ENCODE measurements around the gene DCTN2.
"Not testable (repeated sequence)": the region's sequence is repeated elsewhere in the genome, so short reads cannot be mapped to it uniquely, and the experiment has no call there.

DCTN2 gene

DNA sequence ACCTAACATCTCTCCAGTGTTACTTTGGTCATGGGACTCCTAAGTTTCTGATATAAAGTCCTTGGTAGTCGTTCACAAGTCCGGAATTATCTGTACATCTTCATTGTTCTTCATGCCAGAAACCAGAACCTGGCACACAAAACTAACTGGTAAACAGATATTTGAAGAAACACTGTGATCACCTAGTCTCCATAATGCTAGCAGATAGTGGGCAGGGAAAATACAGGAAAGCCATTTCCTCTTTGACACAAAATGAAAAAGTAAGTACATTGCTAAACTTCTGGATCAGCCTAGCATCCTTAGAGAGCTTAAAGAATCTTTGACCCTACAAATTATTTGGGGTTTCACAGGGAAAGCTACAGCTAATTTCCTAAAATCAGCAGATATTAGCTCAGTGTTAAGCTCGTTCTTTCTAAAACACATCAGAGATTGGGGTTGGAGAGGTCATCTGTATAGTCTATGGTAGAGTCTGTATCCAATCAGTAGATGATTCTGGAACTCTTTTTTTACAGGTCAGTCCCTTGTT is 31.5 kb downstream of the DCTN2 start:
- no peak for DNase-seq (ENCODE audit: low spot score)

DNA sequence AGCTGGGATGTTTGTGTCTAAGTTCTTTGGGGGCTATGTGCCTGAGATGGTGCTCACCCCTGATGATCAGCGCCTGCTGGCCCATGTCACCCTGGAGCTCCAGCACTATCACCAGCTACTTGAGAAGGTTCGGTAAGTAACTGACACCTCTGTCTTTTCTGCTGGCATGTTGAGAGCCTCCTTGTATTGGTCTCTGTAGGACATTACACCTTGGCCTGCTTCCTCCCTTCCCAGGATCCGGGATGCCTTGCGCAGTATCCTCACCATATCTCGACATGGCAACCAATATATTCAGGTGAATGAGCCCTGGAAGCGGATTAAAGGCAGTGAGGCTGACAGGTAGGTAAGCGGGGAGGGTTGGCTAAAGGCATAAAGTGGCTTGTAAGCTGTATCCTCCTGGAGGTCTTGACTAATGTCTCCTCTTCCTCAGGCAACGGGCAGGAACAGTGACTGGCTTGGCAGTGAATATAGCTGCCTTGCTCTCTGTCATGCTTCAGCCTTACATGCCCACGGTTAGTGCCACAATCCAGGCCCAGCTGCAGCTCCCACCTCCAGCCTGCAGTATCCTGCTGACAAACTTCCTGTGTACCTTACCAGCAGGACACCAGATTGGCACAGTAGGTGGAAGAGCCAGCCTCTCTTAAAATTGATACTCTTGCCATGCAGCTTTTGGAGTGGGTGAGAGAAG is 32.1 kb downstream of the DCTN2 start:
- no peak for DNase-seq (ENCODE audit: low spot score)

DNA sequence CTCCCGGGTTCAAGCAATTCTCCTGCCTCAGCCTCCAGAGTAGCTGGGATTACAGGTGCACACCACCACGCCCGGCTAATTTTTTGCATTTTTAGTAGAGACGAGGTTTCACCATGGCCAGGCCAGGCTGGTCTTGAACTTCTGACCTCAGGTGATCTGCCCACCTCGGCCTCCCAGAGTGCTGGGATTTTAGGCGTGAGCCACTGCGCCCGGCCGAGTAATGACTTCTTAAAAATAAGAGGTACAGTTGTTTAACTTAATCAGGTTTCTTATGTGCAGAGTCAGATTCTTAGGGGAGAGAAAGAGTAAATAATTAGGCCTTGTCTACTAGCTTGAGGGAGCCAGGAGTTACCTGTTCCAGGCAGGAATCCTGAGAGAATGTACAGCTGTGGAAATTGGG is 32.7 kb downstream of the DCTN2 start:
- DNase-seq (ENCODE audit: low spot score): not testable (repeated sequence)

- DNase-seq (ENCODE audit: low spot score): not testable (repeated sequence)
These were observed 33.3 kb downstream of the DCTN2 start for GRCh38 chr12:57513677-57514076.

GRCh38 chr12:57513266-57513665 is 33.7 kb downstream of the DCTN2 start:
- DNase-seq (ENCODE audit: low spot score): no peak

DNA sequence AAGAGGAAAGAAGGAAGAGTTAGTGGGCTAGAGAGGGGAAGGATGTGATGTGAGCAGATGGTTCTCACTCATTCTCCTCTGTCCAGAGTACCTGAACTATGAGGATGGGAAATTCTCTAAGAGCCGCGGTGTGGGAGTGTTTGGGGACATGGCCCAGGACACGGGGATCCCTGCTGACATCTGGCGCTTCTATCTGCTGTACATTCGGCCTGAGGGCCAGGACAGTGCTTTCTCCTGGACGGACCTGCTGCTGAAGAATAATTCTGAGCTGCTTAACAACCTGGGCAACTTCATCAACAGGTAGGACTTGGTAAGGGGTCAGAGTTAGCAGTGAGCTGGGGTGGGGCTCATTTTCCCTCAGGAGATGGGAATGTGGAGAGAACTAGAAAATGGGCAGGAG is 34.3 kb downstream of the DCTN2 start:
- no peak for DNase-seq (ENCODE audit: low spot score)

DNA sequence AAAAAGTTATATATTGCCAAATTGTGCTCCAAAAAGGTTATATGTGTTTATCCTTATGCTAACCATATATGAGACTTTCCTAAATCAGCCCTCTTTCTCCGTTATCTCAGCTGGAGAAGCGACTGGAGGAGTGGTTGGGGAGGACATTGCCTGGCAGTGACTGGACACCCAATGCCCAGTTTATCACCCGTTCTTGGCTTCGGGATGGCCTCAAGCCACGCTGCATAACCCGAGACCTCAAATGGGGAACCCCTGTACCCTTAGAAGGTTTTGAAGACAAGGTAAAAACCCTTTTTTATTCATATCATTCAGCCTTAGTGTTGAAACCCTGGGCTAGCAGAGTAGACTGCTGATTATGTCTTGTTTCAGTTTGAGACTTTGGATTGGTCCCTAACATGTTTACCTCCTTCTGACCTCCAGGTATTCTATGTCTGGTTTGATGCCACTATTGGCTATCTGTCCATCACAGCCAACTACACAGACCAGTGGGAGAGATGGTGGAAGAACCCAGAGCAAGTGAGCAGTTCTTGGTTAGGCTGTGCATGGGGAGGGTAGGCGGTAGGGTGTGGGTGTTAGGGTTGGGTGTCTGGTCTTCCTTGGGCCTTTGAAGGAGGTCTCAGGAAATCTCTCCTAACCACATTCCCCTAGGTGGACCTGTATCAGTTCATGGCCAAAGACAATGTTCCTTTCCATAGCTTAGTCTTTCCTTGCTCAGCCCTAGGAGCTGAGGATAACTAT is 35.2 kb downstream of the DCTN2 start:
- DNase-seq (ENCODE audit: low spot score): no peak

GRCh38 chr12:57511161-57511560 is 35.8 kb downstream of the DCTN2 start:
- no peak for DNase-seq (ENCODE audit: low spot score)

- not testable (repeated sequence) for DNase-seq (ENCODE audit: low spot score)
These were observed 39.2 kb downstream of the DCTN2 start for GRCh38 chr12:57507796-57508195.

- not testable (repeated sequence) for DNase-seq (ENCODE audit: low spot score)
These were observed 40.5 kb downstream of the DCTN2 start for GRCh38 chr12:57506541-57506940.

- DNase-seq (ENCODE audit: low spot score): not testable (repeated sequence)
These were observed 44.6 kb downstream of the DCTN2 start for GRCh38 chr12:57502311-57502969.

- DNase-seq (ENCODE audit: low spot score): no peak
These were observed 46.8 kb downstream of the DCTN2 start for GRCh38 chr12:57500213-57500612.

GRCh38 chr12:57498571-57498970 is 48.4 kb downstream of the DCTN2 start:
- no peak for DNase-seq (ENCODE audit: low spot score)

GRCh38 chr12:57498132-57498502 is 48.9 kb downstream of the DCTN2 start:
- DNase-seq (ENCODE audit: low spot score): no peak

DNA sequence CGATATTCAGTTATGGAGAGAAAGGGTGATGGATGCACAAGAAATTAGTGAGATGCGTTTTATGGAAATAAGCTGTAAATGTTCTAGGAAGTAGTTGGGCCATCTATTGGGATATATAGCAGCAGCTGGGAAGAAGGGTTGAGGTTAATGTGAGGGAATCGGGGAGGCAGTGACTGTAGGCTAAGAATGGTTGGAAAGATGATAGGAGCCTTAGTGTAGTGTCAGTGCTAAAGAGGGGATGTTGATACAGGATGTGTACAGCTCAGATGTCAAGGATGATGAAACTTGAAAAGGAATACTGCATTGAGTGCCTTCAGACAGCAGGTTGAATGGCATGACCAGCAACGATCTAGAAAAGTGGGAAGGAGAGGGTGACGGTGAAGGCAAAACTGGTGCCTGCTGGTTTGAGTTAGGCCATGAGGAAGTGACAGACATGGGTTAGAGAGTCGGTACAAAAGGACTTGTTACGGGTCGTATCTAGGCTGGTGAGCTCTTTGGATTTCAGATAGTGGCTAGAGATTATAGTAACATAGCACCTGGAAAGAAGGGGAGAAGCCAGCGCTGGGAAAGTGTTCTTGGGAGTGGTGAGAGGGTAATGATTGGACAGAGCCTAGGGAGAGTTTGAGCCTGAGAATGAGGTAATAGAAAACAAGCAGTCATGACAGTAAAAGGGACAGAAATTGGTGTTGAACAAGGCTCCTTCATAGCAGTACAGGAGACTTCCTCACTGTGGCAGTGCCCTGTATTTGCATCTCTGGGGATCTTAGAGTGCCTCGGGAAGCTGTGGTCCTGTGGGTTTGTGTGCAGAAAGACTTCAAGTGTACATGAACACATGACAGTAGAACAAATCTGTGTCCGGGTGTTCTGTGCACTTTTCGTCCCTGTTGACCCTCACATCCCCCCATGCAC is 49.5 kb downstream of the DCTN2 start:
- no peak for DNase-seq (ENCODE audit: low spot score)

- no peak for DNase-seq (ENCODE audit: low spot score)
These were observed 50.2 kb downstream of the DCTN2 start for GRCh38 chr12:57496822-57497221.

DNA sequence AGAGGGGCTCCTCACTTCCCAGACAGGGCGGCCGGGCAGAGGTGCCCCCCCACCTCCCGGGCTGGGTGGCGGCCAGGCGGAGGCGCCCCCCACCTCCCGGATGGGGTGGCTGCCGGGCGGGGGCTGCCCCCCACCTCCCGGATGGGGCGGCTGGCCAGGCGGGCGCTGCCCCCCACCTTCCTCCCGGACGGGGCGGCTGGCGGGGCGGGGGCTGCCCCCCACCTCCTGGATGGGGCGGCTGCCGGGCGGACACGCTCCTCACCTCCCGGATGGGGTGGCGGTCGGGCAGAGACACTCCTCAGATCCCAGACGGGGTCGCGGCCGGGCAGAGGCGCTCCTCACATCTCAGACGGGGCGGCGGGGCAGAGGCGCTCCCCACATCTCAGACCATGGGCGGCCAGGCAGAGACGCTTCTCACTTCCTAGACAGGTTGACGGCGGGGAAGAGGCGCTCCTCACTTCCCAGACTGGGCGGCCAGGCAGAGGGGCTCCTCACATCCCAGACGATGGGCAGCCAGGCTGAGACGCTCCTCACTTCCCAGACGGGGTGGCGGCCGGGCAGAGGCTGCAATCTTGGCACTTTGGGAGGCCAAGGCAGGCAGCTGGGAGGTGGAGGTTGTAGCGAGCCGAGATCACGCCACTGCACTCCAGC is 51.8 kb downstream of the DCTN2 start:
- not testable (repeated sequence) for DNase-seq (ENCODE audit: low spot score)

DNA sequence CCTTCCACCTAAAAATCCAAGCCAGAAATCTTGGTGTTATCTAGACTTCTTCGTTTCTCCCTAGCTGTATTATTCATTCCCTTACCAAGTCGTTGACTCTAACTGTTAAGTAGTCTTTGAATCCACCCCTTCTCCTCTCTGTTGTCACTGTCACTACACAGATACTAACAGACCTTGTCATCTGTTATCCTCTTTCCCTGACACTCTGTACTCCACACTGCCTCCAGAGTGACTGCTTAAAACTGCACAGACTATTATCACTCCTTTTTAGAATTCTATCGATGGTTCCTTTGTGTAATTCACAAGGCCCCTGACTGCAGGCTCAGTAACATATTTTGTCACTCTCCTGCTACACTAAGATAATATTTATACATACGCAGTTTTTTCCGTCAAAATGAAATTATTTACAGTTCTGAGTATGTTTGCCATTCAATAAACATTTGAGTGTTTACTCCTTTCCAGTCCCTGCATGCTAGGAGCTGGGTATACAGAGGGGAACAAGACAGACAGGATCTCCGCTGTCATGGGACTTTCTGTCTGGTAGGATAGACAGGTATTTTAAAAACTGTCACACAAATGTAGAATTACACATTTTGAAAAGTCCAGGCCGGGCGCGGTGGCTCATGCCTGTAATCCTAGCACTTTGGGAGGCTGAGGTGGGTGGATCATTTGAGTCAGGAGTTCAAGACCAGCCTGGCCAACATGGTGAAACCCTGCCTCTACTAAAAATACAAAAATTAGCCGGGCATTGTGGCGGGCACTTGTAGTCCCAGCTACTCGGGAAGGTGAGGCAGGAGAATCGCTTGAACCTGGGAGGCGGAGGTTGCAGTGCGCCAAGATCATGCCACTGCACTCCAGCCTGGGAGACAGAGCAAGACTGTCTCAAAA is 55.4 kb downstream of the DCTN2 start:
- DNase-seq (ENCODE audit: low spot score): no peak

- no peak for DNase-seq (ENCODE audit: low spot score)
These were observed 56.9 kb downstream of the DCTN2 start for GRCh38 chr12:57490126-57490525.

- DNase-seq (ENCODE audit: low spot score): no peak
These were observed 57.8 kb downstream of the DCTN2 start for GRCh38 chr12:57489157-57489641.
